HL-60 (cell line): Measurements from ENCODE around the gene UBAC2.

Experiments
- CTCF ChIP-seq: IDR thresholded peaks from one replicate; pipeline ENCODE4 v1.5.1; 2011; ENCODE audit warnings: low read length, control low read depth, inconsistent platforms; ENCODE audit not compliant: insufficient read depth
- REST ChIP-seq: IDR thresholded peaks from 2 replicates; pipeline ENCODE4 v1.6.1; 2012; ENCODE audit warnings: low read depth; ENCODE audit not compliant: insufficient replicate concordance

- no peak for TF ChIP-seq CTCF
- no peak for TF ChIP-seq REST
Measured at GRCh38 chr13:99419591-99420243, 219.1 kb downstream of the UBAC2 start.
